Neural crest cell (in vitro differentiated cells): ENCODE results near the gene NXT1. TPM values are rescaled to one million over a fixed set of nuclear protein-coding genes. Genes with fewer than 3 reads are reported as not detected.

Experiments used
- DNase-seq: peaks from one replicate; pipeline ENCODE4 v3.0.0; 2021; ENCODE audit warnings: low read depth, mixed read lengths, low spot score
- H3K27ac Mint-ChIP-seq: one replicate; pipeline ENCODE4 v1.8.0; 2021; ENCODE audit warnings: mild to moderate bottlenecking, mixed read lengths; ENCODE audit not compliant: unreplicated experiment
- H3K27me3 Mint-ChIP-seq: 2 replicates; pipeline ENCODE4 v1.8.0; 2021; ENCODE audit warnings: low read depth, mild to moderate bottlenecking, mixed read lengths
- H3K36me3 Mint-ChIP-seq: 2 replicates; pipeline ENCODE4 v1.8.0; 2021; ENCODE audit warnings: low read depth, mild to moderate bottlenecking, mixed read lengths
- H3K4me1 Mint-ChIP-seq: 2 replicates; pipeline ENCODE4 v1.8.0; 2021; ENCODE audit warnings: mixed read lengths
- H3K4me3 Mint-ChIP-seq: one replicate; pipeline ENCODE4 v1.8.0; 2021; ENCODE audit warnings: mild to moderate bottlenecking, mixed read lengths
- H3K9me3 Mint-ChIP-seq: 2 replicates; pipeline ENCODE4 v1.8.0; 2021; ENCODE audit warnings: mixed read lengths
- CTCF ChIP-seq: fragments of 200-600 bp; sonication (generic); conservative IDR thresholded peaks from 2 replicates; pipeline ENCODE4 v1.5.0; 2021; ENCODE audit warnings: antibody characterized with exemption, mild to moderate bottlenecking
- total RNA-seq: library from RNA; stranded (reverse); gene quantifications from 2 replicates; pipeline ENCODE4 v1.2.1, GENCODE V29; 2021

The NXT1 gene
- total RNA-seq, 1 donor from 2014 or later: 33.9 TPM

DNA sequence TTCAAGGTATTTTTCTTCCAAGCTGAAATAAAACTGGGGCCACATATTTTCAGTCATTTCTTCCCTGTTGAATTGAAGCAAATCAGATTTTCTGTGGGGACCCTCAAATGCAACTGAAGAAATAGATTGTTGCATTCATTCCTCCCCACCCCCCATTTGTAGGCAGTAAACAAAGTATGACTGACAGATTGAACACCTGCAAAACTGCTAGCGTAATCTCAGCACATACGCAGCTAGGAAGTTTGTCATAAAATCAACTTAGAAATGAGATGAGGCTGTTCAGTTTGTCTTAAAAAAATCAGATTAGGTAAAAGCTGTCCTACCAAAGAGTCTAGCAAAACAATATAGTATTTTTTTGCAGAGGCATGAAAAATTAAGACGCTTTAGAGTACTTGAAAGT lies 20.3 kb downstream of the NXT1 start:
- DNase-seq: no peak
- no peak overlapping the region for H3K4me3 Mint-ChIP-seq
- no peaks in the 10 kb centered on the region for H3K27me3 Mint-ChIP-seq
- H3K36me3 Mint-ChIP-seq: peaks cover 22% of the 10 kb centered on the region
- peaks cover 16% of the 10 kb centered on the region for H3K4me1 Mint-ChIP-seq
- H3K9me3 Mint-ChIP-seq: no peaks in the 10 kb centered on the region
- H3K27ac Mint-ChIP-seq: no peak overlapping the region
- TF ChIP-seq CTCF: no peak

GRCh38 chr20:23371496-23371895 lies 20.9 kb downstream of the NXT1 start:
- H3K36me3 Mint-ChIP-seq: peaks cover 24% of the 10 kb centered on the region
- no peaks in the 10 kb centered on the region for H3K27me3 Mint-ChIP-seq
- no peak overlapping the region for H3K4me3 Mint-ChIP-seq
- no peak for TF ChIP-seq CTCF
- peaks cover 10% of the 10 kb centered on the region for H3K4me1 Mint-ChIP-seq
- DNase-seq: no peak
- no peaks in the 10 kb centered on the region for H3K9me3 Mint-ChIP-seq
- H3K27ac Mint-ChIP-seq: no peak overlapping the region

- Mint-ChIP-seq H3K4me1 (no peaks in the 10 kb centered on the region), H3K27me3 (no peaks in the 10 kb centered on the region), H3K36me3 (peaks cover 32% of the 10 kb centered on the region), H3K27ac (no peak overlapping the region), H3K9me3 (no peaks in the 10 kb centered on the region), H3K4me3 (no peak overlapping the region)
- TF ChIP-seq CTCF: no peak
- no peak for DNase-seq
These were observed 23.9 kb downstream of the NXT1 start for GRCh38 chr20:23374441-23374840.

- Mint-ChIP-seq H3K36me3 (peaks cover 32% of the 10 kb centered on the region), H3K4me1 (no peaks in the 10 kb centered on the region), H3K27me3 (no peaks in the 10 kb centered on the region), H3K9me3 (no peaks in the 10 kb centered on the region), H3K4me3 (no peak overlapping the region), H3K27ac (no peak overlapping the region)
- DNase-seq: no peak
- TF ChIP-seq CTCF: no peak
These were observed 25.2 kb downstream of the NXT1 start for GRCh38 chr20:23375827-23376226.

DNA sequence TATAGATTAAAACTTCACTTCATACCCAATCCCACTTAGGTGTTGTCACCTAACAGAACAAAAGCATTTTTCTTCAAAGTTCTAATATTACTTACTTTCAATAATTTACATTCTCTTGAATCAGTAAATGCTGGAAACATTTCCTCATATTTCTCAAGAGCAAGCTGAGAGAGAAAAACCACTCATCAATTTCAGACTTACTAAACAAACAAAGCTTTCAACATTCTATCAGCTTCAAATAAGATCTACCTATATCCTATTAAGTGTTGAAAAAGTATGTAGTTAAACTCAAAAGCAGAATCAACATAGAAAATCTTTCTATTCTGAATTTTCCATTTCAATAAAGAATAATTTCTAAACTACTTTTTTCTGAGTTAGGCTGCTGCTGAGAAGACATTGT lies 29.2 kb downstream of the NXT1 start:
- Mint-ChIP-seq H3K27me3 (no peaks in the 10 kb centered on the region), H3K27ac (no peak overlapping the region), H3K4me3 (no peak overlapping the region), H3K36me3 (peaks cover 40% of the 10 kb centered on the region), H3K9me3 (no peaks in the 10 kb centered on the region), H3K4me1 (no peaks in the 10 kb centered on the region)
- TF ChIP-seq CTCF: no peak
- DNase-seq: no peak

GRCh38 chr20:23381876-23382275 lies 31.3 kb downstream of the NXT1 start:
- no peaks in the 10 kb centered on the region for H3K27me3 Mint-ChIP-seq
- peaks cover 39% of the 10 kb centered on the region for H3K36me3 Mint-ChIP-seq
- no peak overlapping the region for H3K4me3 Mint-ChIP-seq
- peaks cover 3% of the 10 kb centered on the region for H3K9me3 Mint-ChIP-seq
- H3K27ac Mint-ChIP-seq: no peak overlapping the region
- no peaks in the 10 kb centered on the region for H3K4me1 Mint-ChIP-seq
- no peak for TF ChIP-seq CTCF
- no peak for DNase-seq
